ENCODE results near the gene ZFP57.

Gene ZFP57

DNA sequence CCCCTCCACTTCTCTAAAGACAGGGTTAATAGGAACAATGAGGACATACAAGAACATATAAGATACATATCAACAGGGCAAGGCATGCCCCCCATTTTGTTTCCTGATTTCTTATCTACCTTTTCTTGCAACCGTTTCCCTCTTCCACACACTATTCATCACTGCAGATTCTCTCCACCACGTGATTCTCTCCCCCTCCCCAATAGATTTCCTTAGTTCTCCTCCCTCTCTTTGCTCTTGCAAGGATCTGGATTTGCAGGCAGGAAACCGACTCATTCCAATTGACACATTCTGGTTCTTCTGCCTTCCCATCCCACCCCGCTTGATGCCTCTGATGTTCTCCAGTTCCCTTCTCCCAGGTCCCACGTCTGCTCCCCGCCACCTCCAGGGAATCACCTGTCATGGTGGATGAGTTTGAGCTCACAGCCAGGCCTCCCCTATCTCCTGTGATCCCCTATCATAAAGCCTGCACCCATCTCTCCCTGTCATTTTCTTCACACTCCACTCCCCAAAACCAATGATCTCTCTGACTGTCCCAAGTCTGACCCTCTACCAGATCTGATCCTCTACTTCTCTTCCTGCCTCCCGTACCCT lies 55.5 kb downstream of the ZFP57 start:
- DNase-seq (ENCODE audit: low spot score) = no peak

DNA sequence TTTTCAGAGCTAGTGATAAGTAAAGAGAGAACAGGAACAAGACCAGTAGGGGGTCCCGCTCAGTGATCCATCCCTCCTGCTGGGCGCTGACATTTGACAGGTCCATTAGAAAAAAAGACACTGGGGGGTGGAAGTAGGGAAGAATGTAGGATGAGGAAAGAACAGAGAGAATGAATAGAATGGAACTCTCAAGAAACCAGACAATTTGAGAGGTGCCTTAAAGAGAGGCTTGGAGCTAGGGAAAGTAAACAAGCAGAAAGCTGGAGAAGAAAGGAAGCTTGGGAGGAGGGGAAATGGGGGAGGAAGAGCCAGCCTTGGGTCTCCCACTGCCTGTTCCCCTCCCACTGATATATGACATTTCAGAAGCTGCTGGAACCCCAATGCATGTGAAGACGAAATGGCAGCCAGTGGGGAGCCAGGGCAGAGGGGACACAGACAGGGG lies 56.4 kb downstream of the ZFP57 start:
- no peak for DNase-seq (ENCODE audit: low spot score)
